ENCODE results near the gene TBCCD1.

Gene TBCCD1

DNA sequence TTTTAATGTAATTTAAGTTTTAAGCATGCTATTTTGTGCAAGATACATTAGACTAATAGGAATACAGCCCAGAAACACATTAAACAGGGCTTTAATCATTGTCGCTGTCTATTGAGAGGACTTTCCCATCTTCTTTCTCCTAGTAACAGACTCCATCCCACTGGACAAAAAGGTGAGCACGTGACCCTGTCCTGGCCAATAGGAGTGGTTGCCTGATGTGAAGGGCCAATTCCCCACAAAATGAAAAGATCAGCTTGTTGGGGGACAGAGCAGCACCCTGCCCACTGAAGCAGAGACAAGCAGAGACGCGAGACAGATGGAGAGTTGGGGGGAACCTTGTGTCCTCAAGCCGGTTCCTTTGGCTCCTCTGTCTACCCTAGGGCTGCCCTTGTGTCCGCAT, 44.1 kb downstream of the TBCCD1 start:
- TF ChIP-seq, protein P1, sequence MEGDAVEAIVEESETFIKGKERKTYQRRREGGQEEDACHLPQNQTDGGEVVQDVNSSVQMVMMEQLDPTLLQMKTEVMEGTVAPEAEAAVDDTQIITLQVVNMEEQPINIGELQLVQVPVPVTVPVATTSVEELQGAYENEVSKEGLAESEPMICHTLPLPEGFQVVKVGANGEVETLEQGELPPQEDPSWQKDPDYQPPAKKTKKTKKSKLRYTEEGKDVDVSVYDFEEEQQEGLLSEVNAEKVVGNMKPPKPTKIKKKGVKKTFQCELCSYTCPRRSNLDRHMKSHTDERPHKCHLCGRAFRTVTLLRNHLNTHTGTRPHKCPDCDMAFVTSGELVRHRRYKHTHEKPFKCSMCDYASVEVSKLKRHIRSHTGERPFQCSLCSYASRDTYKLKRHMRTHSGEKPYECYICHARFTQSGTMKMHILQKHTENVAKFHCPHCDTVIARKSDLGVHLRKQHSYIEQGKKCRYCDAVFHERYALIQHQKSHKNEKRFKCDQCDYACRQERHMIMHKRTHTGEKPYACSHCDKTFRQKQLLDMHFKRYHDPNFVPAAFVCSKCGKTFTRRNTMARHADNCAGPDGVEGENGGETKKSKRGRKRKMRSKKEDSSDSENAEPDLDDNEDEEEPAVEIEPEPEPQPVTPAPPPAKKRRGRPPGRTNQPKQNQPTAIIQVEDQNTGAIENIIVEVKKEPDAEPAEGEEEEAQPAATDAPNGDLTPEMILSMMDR (IDR thresholded peaks at IDR 0.05; ENCODE audit: control insufficient read depth, insufficient read depth, low read depth, low read length, missing control alignments) = no peak
- no peak for DNase-seq (ENCODE audit: low read depth)
- no peak overlapping the region for H3K4me3 ChIP-seq (ENCODE audit: control insufficient read depth, low read depth, low read length)

DNA sequence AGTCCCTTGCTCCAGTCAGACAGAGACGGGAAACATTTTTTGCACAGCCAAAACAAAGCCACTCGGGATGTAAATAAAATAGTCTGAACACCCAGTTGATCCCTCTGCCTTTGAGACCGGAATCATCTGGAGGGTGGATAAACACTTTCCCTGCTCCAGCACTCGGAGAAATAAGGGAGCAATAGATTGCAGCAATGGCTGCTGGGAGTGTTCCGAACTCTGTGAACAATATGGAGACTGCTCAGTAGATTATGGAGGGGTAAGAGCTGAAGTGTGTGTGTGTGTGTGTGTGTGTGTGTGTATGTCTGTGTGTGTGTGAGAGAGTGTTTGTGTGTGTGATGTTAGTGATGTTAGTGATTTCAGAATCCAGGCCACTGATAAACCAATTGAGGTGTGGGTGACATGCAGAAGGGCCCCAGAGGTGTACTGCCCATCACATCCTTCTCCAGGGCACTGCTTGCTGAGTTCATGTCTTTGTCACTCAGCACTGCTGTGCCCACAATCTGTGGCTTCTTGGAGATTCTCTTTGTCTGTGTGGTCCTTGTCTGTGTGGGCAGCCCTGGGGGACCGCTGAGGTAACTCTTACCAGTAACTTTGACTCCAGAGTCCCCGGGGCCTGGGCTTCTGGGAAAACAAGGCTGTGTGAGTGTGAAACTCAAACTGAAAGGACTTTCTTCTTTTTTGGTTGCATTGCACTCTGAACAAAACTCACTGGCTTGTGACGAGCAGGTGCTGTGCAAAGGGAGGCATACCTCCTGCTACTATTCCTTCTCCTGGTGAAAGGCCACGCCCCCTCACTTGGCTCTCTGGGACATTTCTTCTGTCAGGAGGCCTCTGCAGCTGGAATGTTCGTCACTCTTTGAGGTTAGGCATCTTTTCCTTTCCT, 45.9 kb downstream of the TBCCD1 start:
- TF ChIP-seq, protein P1 (IDR thresholded peaks at IDR 0.05; ENCODE audit: control insufficient read depth, insufficient read depth, low read depth, low read length, missing control alignments) = no peak
- H3K4me3 ChIP-seq (ENCODE audit: control insufficient read depth, low read depth, low read length) = no peak overlapping the region
- DNase-seq (ENCODE audit: low read depth) = no peak

DNA sequence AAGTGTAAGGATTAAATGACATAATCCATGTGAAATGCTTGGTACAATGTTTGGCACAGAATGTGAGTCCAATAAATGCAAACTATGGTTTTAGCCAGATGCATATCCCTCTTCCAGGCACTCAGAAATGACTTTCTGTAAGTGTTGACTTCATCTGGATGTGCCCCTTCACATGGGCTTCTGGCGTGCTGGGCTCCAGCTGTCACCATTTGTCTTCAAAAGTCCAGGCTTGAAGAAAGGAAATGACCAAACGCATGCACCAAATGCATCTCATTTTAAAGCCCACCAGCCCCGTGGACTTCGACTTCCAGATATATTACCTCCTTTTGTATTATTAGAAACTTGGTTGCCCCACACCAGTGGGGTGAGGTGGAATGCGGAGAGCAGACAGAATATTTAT, 46.7 kb downstream of the TBCCD1 start:
- no peak overlapping the region for H3K4me3 ChIP-seq (ENCODE audit: control insufficient read depth, low read depth, low read length)
- no peak for DNase-seq (ENCODE audit: low read depth)
- TF ChIP-seq, protein P1 (IDR thresholded peaks at IDR 0.05; ENCODE audit: control insufficient read depth, insufficient read depth, low read depth, low read length, missing control alignments) = no peak

DNA sequence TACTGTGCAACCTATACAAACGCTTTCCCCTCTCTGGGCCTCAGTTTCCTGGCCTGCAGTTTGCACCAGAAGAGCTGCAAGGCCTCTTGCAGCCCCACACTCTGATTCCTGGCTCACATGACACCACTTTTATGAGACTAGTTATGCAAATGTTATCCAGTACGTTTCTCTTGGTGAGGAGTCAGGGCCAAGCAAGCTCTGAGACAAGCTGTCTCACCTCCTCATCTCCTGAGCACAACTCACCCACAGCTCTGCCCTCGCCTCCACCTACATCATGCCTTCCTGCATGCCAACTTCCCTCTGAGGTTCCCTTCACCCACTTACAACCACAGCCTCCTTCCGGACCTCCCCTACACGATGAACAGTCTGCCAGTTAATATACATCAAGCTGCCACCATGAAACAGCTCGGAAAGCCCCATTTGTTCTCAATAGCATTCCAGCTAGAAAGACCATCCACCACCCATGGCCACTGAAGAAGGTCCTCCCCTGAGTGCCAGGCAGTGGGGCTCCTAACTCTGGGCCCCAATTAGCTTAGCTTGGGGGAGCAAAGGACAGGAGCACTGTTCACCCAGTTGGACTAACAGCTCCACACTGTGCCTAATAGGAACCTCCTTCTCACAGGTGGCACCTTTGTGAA, 48.0 kb downstream of the TBCCD1 start:
- no peak for DNase-seq (ENCODE audit: low read depth)
- TF ChIP-seq, protein P1 (IDR thresholded peaks at IDR 0.05; ENCODE audit: control insufficient read depth, insufficient read depth, low read depth, low read length, missing control alignments) = no peak
- H3K4me3 ChIP-seq (ENCODE audit: control insufficient read depth, low read depth, low read length) = no peak overlapping the region

DNA sequence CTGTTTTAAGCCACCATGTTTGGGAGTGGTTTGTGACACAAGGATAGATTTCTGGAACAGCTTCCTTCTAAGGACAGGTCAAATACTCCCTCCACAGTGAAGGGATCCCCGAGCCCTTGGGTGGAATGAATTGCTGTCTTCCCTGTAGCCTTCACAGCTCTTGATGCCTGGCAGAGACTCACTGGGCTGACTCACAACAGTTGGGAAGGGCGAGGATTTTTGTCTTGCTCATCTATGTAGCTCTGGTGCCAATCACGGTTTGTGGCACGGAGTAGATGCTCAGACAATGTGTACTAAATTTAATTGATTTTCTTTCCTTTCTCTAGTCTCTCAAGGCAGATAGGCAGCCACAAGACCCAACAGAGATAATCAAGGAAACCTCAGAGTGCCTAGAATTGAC, 49.9 kb downstream of the TBCCD1 start:
- TF ChIP-seq, protein P1 (IDR thresholded peaks at IDR 0.05; ENCODE audit: control insufficient read depth, insufficient read depth, low read depth, low read length, missing control alignments) = no peak
- H3K4me3 ChIP-seq (ENCODE audit: control insufficient read depth, low read depth, low read length) = no peak overlapping the region
- no peak for DNase-seq (ENCODE audit: low read depth)

DNA sequence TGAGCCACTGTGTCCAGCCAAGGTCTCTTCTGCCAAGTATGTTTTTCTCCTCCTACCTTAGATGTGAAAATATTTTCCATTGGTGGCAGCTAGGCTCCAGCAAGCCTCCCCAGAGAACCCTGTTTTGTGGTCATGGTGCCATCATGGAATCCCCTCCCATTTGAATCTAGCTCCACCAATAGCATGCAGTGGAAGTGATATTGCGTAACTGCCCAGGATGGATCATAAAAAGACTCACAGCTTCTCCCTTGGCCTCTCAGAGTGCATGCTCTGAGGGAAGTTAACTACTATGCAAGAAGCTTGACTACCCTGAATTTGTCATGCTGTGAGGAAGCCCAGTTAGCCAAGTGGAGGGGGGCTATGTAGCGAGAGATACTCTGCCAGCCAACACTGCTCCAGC, 50.5 kb downstream of the TBCCD1 start:
- no peak for DNase-seq (ENCODE audit: low read depth)
- H3K4me3 ChIP-seq (ENCODE audit: control insufficient read depth, low read depth, low read length) = no peak overlapping the region
- TF ChIP-seq, protein P1 (IDR thresholded peaks at IDR 0.05; ENCODE audit: control insufficient read depth, insufficient read depth, low read depth, low read length, missing control alignments) = no peak
